A673 (cell line): ENCODE measurements around the gene PDE6D. TPM values are rescaled to one million over a fixed set of nuclear protein-coding genes. Genes with fewer than 3 reads are reported as not detected.

Experiments
- BruUV-seq: library from RNA; stranded (reverse); fragments of 400-500 nt; replicated peaks from 2 replicates; lab custom pipeline; 2021; lab: Mats Ljungman, UMichigan
- CTCF ChIA-PET: fragments of 300-600 bp; sonication (Branson Sonifier 250); formaldehyde crosslinking; loops from one replicate; lab custom pipeline; 2022; ENCODE audit warnings: antibody characterized with exemption; lab: Charles Lee
- POLR2A ChIA-PET: fragments of 300-600 bp; sonication (Branson Sonifier 250); formaldehyde crosslinking; loops from one replicate; lab custom pipeline; 2022; ENCODE audit warnings: antibody characterized with exemption; ENCODE audit not compliant: low non-redundant PET; lab: Charles Lee
- DNase-seq: peaks from one replicate; pipeline ENCODE4 v3.0.0-alpha.2; 2015; ENCODE audit warnings: low spot score
- H3K27ac ChIP-seq: fragments of 200-600 bp; sonication (generic); 2 replicates; pipeline ENCODE4 v1.5.1; 2016; ENCODE audit warnings: mixed run types, low read depth, mild to moderate bottlenecking, mixed read lengths, antibody characterized with exemption, low read length; ENCODE audit not compliant: poor library complexity, severe bottlenecking
- H3K27me3 ChIP-seq: fragments of 200-600 bp; sonication (generic); replicated peaks from 2 replicates; pipeline ENCODE4 v1.6.1; 2017; ENCODE audit warnings: mixed run types, low read depth, mild to moderate bottlenecking, mixed read lengths, antibody characterized with exemption, low read length; ENCODE audit not compliant: insufficient read depth, poor library complexity
- H3K36me3 ChIP-seq: fragments of 200-600 bp; sonication (generic); 2 replicates; pipeline ENCODE4 v1.6.1; 2016; ENCODE audit warnings: mixed run types, mild to moderate bottlenecking, mixed read lengths, antibody characterized with exemption, low read length; ENCODE audit not compliant: insufficient read depth, poor library complexity, severe bottlenecking
- H3K4me1 ChIP-seq: fragments of 200-600 bp; sonication (generic); 2 replicates; pipeline ENCODE4 v1.6.1; 2017; ENCODE audit warnings: mixed run types, mild to moderate bottlenecking, mixed read lengths, antibody characterized with exemption, low read length; ENCODE audit not compliant: insufficient read depth, poor library complexity, severe bottlenecking
- H3K4me3 ChIP-seq: fragments of 200-600 bp; sonication (generic); 2 replicates; pipeline ENCODE4 v1.5.1; 2016; ENCODE audit warnings: low read depth, mixed run types, mild to moderate bottlenecking, mixed read lengths, low read length; ENCODE audit not compliant: poor library complexity, severe bottlenecking
- H3K9me3 ChIP-seq: fragments of 200-600 bp; sonication (generic); 2 replicates; pipeline ENCODE4 v1.6.1; 2016; ENCODE audit warnings: mixed run types, low read depth, mild to moderate bottlenecking, mixed read lengths, antibody characterized with exemption, low read length; ENCODE audit not compliant: poor library complexity, severe bottlenecking
- CTCF ChIP-seq: fragments of 300-800, 200-600 bp; sonication (generic); conservative IDR thresholded peaks from 2 replicates; pipeline ENCODE4 v1.5.1; 2017; ENCODE audit warnings: low read depth, mild to moderate bottlenecking, antibody characterized with exemption, low read length, moderate library complexity, mixed read lengths
- EZH2 ChIP-seq: fragments of 200-600 bp; sonication (generic); IDR thresholded peaks from 2 replicates; pipeline ENCODE4 v1.6.1; 2017; ENCODE audit warnings: borderline replicate concordance, low read depth, mild to moderate bottlenecking, mixed read lengths, antibody characterized with exemption, low read length; ENCODE audit not compliant: poor library complexity, severe bottlenecking
- intact Hi-C: fragments of 100-400 bp; cut with micrococcal nuclease; formaldehyde crosslinking; loops from one replicate; pipeline ENCODE4 v1.10.0; 2022; ENCODE audit not compliant: unreplicated experiment
- total RNA-seq: library from RNA; stranded (reverse); gene quantifications from 2 replicates; pipeline ENCODE4 v1.2.3, GENCODE V29; 2021

Gene PDE6D
- total RNA-seq, 1 experiment from 2014 or later, result 19.7 TPM

GRCh38 chr2:231807020-231807419 is 25.9 kb upstream of the PDE6D start:
- TF ChIP-seq EZH2, result no peak
- TF ChIP-seq CTCF, result no peak
- Histone ChIP-seq H3K4me1 (no peaks in the 10 kb centered on the region), H3K36me3 (peaks cover 13% of the 10 kb centered on the region), H3K27ac (no peak overlapping the region), H3K27me3 (no peaks in the 10 kb centered on the region), H3K9me3 (no peaks in the 10 kb centered on the region), H3K4me3 (no peak overlapping the region)
- CTCF ChIA-PET, result no interaction called here
- intact Hi-C loops, result no loop called here
- BruUV-seq, result no TSS peak
- no peak for DNase-seq
- POLR2A ChIA-PET, result no interaction called here

GRCh38 chr2:231803501-231804138 is 22.5 kb upstream of the PDE6D start:
- H3K36me3 ChIP-seq, result peaks cover 24% of the 10 kb centered on the region
- H3K27ac ChIP-seq, result no peak overlapping the region
- ChIA-PET CTCF (no interaction called here), POLR2A (no interaction called here)
- no peaks in the 10 kb centered on the region for H3K4me1 ChIP-seq
- H3K27me3 ChIP-seq, result no peaks in the 10 kb centered on the region
- BruUV-seq, result no TSS peak
- H3K4me3 ChIP-seq, result no peak overlapping the region
- intact Hi-C loops, result no loop called here
- TF ChIP-seq CTCF, result no peak
- TF ChIP-seq EZH2, result no peak
- no peak for DNase-seq
- H3K9me3 ChIP-seq, result no peaks in the 10 kb centered on the region

- intact Hi-C loops, result no loop called here
- ChIA-PET POLR2A (no interaction called here), CTCF (interaction anchor here (0.5 to 0.7 kb wide), 2 partner anchors 283 to 461 kb away, joined by 3 to 4 read pairs; no protein-coding TSS in a partner anchor)
- Histone ChIP-seq H3K4me1 (no peaks in the 10 kb centered on the region), H3K27ac (no peak overlapping the region), H3K27me3 (no peaks in the 10 kb centered on the region), H3K4me3 (no peak overlapping the region), H3K9me3 (no peaks in the 10 kb centered on the region), H3K36me3 (peaks cover 30% of the 10 kb centered on the region)
- TF ChIP-seq CTCF (peak; percentile 84), EZH2 (no peak)
- peak; percentile 55 for DNase-seq
- BruUV-seq, result no TSS peak
These were observed 19.5 kb upstream of the PDE6D start for GRCh38 chr2:231800493-231801091.
